GM12878 (cell line): ENCODE results near the gene NPC1. TPM values are rescaled to one million over a fixed set of nuclear protein-coding genes. Genes with fewer than 3 reads are reported as not detected.

Experiments
- BHLHE40 ChIP-seq, 2 experiments: fragments of 450-650 bp in 1 of 2; IDR thresholded peaks; 2 replicates each; pipeline ENCODE4 v1.6.1; 2011 to 2017; ENCODE audit warnings: low read depth in 2 of 2, borderline replicate concordance in 1 of 2, improper control_type of control experiment in 1 of 2, low read length in 1 of 2, mild to moderate bottlenecking in 1 of 2
- CHD2 ChIP-seq: IDR thresholded peaks from 2 replicates; pipeline ENCODE4 v1.6.1; 2011; ENCODE audit warnings: low read depth, low read length, improper control_type of control experiment, borderline replicate concordance
- E4F1 ChIP-seq: fragments of 450-650 bp; IDR thresholded peaks from 2 replicates; pipeline ENCODE4 v1.6.1; 2018; ENCODE audit warnings: borderline replicate concordance, mild to moderate bottlenecking; ENCODE audit not compliant: partially characterized antibody
- FOS ChIP-seq: IDR thresholded peaks from 3 replicates; pipeline ENCODE4 v1.6.1; 2011; ENCODE audit warnings: borderline replicate concordance; ENCODE audit not compliant: insufficient read length; ENCODE audit errors: extremely low read depth
- IRF5 ChIP-seq: fragments of 450-650 bp; IDR thresholded peaks from 2 replicates; pipeline ENCODE4 v1.6.1; 2017; ENCODE audit warnings: borderline replicate concordance
- NFIC ChIP-seq: IDR thresholded peaks from 2 replicates; pipeline ENCODE4 v1.6.1; 2012; ENCODE audit warnings: low read depth, mild to moderate bottlenecking, inconsistent platforms, low read length, moderate library complexity
- PML ChIP-seq: IDR thresholded peaks from 2 replicates; pipeline ENCODE4 v1.6.1; 2012; ENCODE audit warnings: low read length, inconsistent platforms
- POU2F2 ChIP-seq: IDR thresholded peaks from 3 replicates; pipeline ENCODE4 v1.6.1; 2011; ENCODE audit warnings: low read depth, mild to moderate bottlenecking, low read length, borderline replicate concordance
- RELA ChIP-seq: fragments of 450-650 bp; IDR thresholded peaks from 2 replicates; pipeline ENCODE4 v1.8.0; 2014; ENCODE audit warnings: borderline replicate concordance; ENCODE audit not compliant: partially characterized antibody
- SIN3A ChIP-seq: IDR thresholded peaks from 2 replicates; pipeline ENCODE4 v1.6.1; 2012; ENCODE audit warnings: low read depth, low read length, improper control_type of control experiment
- SPI1 ChIP-seq: IDR thresholded peaks from 2 replicates; pipeline ENCODE4 v1.6.1; 2011; ENCODE audit warnings: low read depth, mild to moderate bottlenecking, low read length, moderate library complexity, borderline replicate concordance; ENCODE audit not compliant: insufficient read depth
- YY1 ChIP-seq: IDR thresholded peaks from 2 replicates; pipeline ENCODE4 v1.6.1; 2011; ENCODE audit warnings: low read depth, mild to moderate bottlenecking, low read length
- ZBTB11 ChIP-seq: fragments of 450-650 bp; formaldehyde crosslinking; IDR thresholded peaks from 2 replicates; pipeline ENCODE4 v1.5.0; 2022; ENCODE audit warnings: mild to moderate bottlenecking, missing genetic modification characterization
- ZNF384 ChIP-seq: IDR thresholded peaks from 2 replicates; pipeline ENCODE4 v1.6.1; 2012; ENCODE audit warnings: low read depth, mild to moderate bottlenecking, low read length, improper control_type of control experiment, borderline replicate concordance
- polyA plus RNA-seq, 11 experiments: library from polyadenylated mRNA; depleted of rRNA in 4 of 11; unstranded in 6 of 11; stranded (reverse) in 5 of 11; fragments of >200 nt; fragmentation: Nextera tagmentation in 4 of 11; fragmentation: Illumina TruSeq in 1 of 11; extraction: Ambion mirVana in 4 of 11; extraction: Trizol in 1 of 11; gene quantifications; 1 replicate in 1 of 11; 2 replicates in 10 of 11; pipeline versions ENCODE4 v1.2.1 to v1.2.3, GENCODE V29; 2011 to 2016; ENCODE audit warnings: inconsistent platforms in 2 of 11, missing spikeins in 2 of 11, low read depth in 1 of 11
- total RNA-seq, 4 experiments: library from RNA; depleted of rRNA in 3 of 4; stranded (reverse); fragments of >200 nt in 3 of 4; fragmentation: Illumina TruSeq in 1 of 4; extraction: Trizol in 1 of 4; gene quantifications; 2 replicates each; pipeline versions ENCODE4 v1.2.1 to v1.2.3, GENCODE V29; 2013 to 2021
- TF ChIP-seq, protein P1 (sequence below): IDR thresholded peaks from 2 replicates; pipeline ENCODE4 v1.6.1; 2011; ENCODE audit warnings: low read depth, mild to moderate bottlenecking, low read length, moderate library complexity, borderline replicate concordance; ENCODE audit errors: extremely low read depth
- TF ChIP-seq, protein P2 (sequence below): fragments of 450-650 bp; IDR thresholded peaks from 2 replicates; pipeline ENCODE4 v1.6.1; 2016; ENCODE audit warnings: mild to moderate bottlenecking, moderate library complexity, borderline replicate concordance

The NPC1 gene
- total and polyA plus RNA-seq, 10 of the 15 experiments (the other 5 are each of a cell fraction or from before 2014, with no cell fraction given), result 10.1 to 45.2 (median 19.4) TPM

DNA sequence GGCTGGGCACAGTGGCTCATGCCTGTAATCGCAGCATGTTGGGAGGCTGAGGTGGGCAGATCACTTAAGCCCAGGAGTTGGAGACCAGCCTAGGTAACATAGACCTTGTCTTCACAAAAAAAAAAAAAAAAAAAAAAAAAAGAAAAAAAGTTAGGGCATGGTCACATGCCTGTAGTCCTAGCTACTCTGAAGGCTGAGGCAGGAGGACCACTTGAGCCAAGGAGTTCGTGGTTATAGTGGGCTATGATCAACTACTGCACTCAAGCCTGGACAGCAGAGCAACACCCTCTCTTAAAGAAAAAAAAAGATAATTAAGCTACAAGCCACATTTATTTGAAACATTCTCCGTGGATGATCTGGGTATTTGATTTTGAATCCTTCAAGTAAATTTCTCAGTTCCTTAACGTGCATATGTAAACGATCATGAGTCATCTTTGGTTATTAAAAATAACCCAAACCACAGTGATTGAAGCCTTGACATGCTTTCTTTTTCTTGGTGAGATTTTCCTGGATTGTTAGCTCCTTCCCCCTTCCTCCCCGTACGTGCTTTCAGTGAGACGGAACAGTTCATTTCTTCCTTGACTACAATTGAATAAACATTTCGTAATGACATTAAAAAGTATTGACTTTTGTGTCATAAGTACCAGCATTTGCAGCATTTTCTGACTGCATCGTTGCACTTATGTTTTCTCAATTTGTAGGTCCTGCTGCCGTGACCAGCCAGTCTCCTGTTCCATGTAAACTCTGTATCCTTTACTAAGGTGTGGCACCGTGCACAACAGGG lies 62.7 kb downstream of the NPC1 start (continued):
- TF ChIP-seq ZBTB11 (CRISPR knock-in tag) (no peak), CHD2 (no peak), ZNF384 (peak; percentile 55), BHLHE40 (IDR thresholded peaks at IDR 0.05; ENCODE audit: borderline replicate concordance in 1 of 2, low read depth in 2 of 2, low read length in 1 of 2) (peak; percentile 26 to 33; a peak in 2 of 4 replicates), RELA (no peak), E4F1 (no peak), POU2F2 (peak; percentile 81; the same call in 2 of the 3 replicates), IRF5 (no peak), NFIC (peak; percentile 59; the same call in 1 of the 2 replicates), SIN3A (no peak), YY1 (no peak), PML (0 out of 2 replicates have a peak, but pooled peaks have one; percentile 31), SPI1 (peak; percentile 72), FOS (no peak)
- TF ChIP-seq, protein P1, sequence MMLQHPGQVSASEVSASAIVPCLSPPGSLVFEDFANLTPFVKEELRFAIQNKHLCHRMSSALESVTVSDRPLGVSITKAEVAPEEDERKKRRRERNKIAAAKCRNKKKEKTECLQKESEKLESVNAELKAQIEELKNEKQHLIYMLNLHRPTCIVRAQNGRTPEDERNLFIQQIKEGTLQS, result 0 out of 2 replicates have a peak, but pooled peaks have one; percentile 11
- TF ChIP-seq, protein P2, sequence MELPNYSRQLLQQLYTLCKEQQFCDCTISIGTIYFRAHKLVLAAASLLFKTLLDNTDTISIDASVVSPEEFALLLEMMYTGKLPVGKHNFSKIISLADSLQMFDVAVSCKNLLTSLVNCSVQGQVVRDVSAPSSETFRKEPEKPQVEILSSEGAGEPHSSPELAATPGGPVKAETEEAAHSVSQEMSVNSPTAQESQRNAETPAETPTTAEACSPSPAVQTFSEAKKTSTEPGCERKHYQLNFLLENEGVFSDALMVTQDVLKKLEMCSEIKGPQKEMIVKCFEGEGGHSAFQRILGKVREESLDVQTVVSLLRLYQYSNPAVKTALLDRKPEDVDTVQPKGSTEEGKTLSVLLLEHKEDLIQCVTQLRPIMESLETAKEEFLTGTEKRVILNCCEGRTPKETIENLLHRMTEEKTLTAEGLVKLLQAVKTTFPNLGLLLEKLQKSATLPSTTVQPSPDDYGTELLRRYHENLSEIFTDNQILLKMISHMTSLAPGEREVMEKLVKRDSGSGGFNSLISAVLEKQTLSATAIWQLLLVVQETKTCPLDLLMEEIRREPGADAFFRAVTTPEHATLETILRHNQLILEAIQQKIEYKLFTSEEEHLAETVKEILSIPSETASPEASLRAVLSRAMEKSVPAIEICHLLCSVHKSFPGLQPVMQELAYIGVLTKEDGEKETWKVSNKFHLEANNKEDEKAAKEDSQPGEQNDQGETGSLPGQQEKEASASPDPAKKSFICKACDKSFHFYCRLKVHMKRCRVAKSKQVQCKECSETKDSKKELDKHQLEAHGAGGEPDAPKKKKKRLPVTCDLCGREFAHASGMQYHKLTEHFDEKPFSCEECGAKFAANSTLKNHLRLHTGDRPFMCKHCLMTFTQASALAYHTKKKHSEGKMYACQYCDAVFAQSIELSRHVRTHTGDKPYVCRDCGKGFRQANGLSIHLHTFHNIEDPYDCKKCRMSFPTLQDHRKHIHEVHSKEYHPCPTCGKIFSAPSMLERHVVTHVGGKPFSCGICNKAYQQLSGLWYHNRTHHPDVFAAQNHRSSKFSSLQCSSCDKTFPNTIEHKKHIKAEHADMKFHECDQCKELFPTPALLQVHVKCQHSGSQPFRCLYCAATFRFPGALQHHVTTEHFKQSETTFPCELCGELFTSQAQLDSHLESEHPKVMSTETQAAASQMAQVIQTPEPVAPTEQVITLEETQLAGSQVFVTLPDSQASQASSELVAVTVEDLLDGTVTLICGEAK, result no peak
